Measurements from ENCODE around the gene CAPN5. TPM values are rescaled to one million over a fixed set of nuclear protein-coding genes. Genes with fewer than 3 reads are reported as not detected.

Gene CAPN5
- polyA plus RNA-seq, 3 donors = 0.28 to 0.83 (median 0.62) TPM

- no peak overlapping the region for H3K9ac ChIP-seq (ENCODE audit: insufficient read depth, low read length, poor library complexity, severe bottlenecking)
- no peak overlapping the region for H3K4me2 ChIP-seq (replicated peaks; ENCODE audit: extremely low read depth, low read length, poor library complexity, severe bottlenecking)
- DNase-seq = no peak
- H2AFZ ChIP-seq (ENCODE audit: insufficient read depth, low read depth, low read length, poor library complexity, severe bottlenecking) = no peak overlapping the region
- H3K4me1 ChIP-seq (ENCODE audit: control insufficient read depth in 1 of 2, insufficient read depth in 2 of 2, low read length in 2 of 2) = no peaks in the 10 kb centered on the region
- no peak for TF ChIP-seq CTCF (IDR thresholded peaks at IDR 0.05)
- H3K4me1 Mint-ChIP-seq = no peaks in the 10 kb centered on the region
- peaks cover 25 to 33% of the 10 kb centered on the region in 2 donors for H3K9me3 ChIP-seq (replicated peaks in 1 of 2; ENCODE audit: control insufficient read depth in 1 of 2, insufficient read depth in 1 of 2, low read length in 2 of 2)
- H3K4me3 ChIP-seq (replicated peaks in 1 of 3; ENCODE audit: low read depth in 2 of 3, low read length in 3 of 3) = no peak overlapping the region
- 84% methylated on average over 5 of the region's 9 CpGs for WGBS (ENCODE audit: insufficient coverage)
- H3K27me3 ChIP-seq (ENCODE audit: control insufficient read depth in 2 of 2, insufficient read depth in 2 of 2, low read length in 2 of 2) = no peaks in the 10 kb centered on the region
- peaks cover 18 to 43% (median 34%) of the 10 kb centered on the region in 7 donors for H3K9me3 Mint-ChIP-seq
- peaks cover 7 to 10% (median 9%) of the 10 kb centered on the region in 3 donors for H3K27me3 Mint-ChIP-seq (ENCODE audit: low read depth in 3 of 3)
- H3K27ac Mint-ChIP-seq = no peak overlapping the region
- no peaks in the 10 kb centered on the region for H3K36me3 ChIP-seq (replicated peaks in 1 of 2; ENCODE audit: control insufficient read depth in 1 of 2, insufficient read depth in 2 of 2, low read length in 2 of 2)
- no peaks in the 10 kb centered on the region for H4K20me1 ChIP-seq (ENCODE audit: insufficient read depth, low read length)
- H3K79me2 ChIP-seq (ENCODE audit: insufficient read depth, low read length) = no peaks in the 10 kb centered on the region
- H3K27ac ChIP-seq (ENCODE audit: low read depth in 1 of 2, low read length in 2 of 2) = no peak overlapping the region
- intact Hi-C loops (cut with micrococcal nuclease) = no loop called here
- no peaks in the 10 kb centered on the region for H3K36me3 Mint-ChIP-seq
- H3K4me3 Mint-ChIP-seq = no peak overlapping the region
Observed at GRCh38 chr11:77057938-77058474, 8.8 kb upstream of the CAPN5 start.

GRCh38 chr11:77058900-77059299 lies 7.9 kb upstream of the CAPN5 start:
- Histone ChIP-seq H3K4me1 (ENCODE audit: control insufficient read depth in 1 of 2, insufficient read depth in 2 of 2, low read length in 2 of 2) (no peaks in the 10 kb centered on the region), H3K36me3 (replicated peaks in 1 of 2; ENCODE audit: control insufficient read depth in 1 of 2, insufficient read depth in 2 of 2, low read length in 2 of 2) (no peaks in the 10 kb centered on the region), H2AFZ (ENCODE audit: insufficient read depth, low read depth, low read length, poor library complexity, severe bottlenecking) (no peak overlapping the region), H3K27me3 (ENCODE audit: control insufficient read depth in 2 of 2, insufficient read depth in 2 of 2, low read length in 2 of 2) (no peaks in the 10 kb centered on the region), H4K20me1 (ENCODE audit: insufficient read depth, low read length) (no peaks in the 10 kb centered on the region), H3K4me2 (replicated peaks; ENCODE audit: extremely low read depth, low read length, poor library complexity, severe bottlenecking) (no peak overlapping the region), H3K27ac (ENCODE audit: low read depth in 1 of 2, low read length in 2 of 2) (no peak overlapping the region), H3K79me2 (ENCODE audit: insufficient read depth, low read length) (no peaks in the 10 kb centered on the region), H3K9me3 (replicated peaks in 1 of 2; ENCODE audit: control insufficient read depth in 1 of 2, insufficient read depth in 1 of 2, low read length in 2 of 2) (peaks cover 25 to 33% of the 10 kb centered on the region in 2 donors), H3K9ac (ENCODE audit: insufficient read depth, low read length, poor library complexity, severe bottlenecking) (no peak overlapping the region), H3K4me3 (replicated peaks in 1 of 3; ENCODE audit: low read depth in 2 of 3, low read length in 3 of 3) (no peak overlapping the region)
- intact Hi-C loops (cut with micrococcal nuclease) = no loop called here
- Mint-ChIP-seq H3K4me3 (no peak overlapping the region), H3K36me3 (no peaks in the 10 kb centered on the region), H3K27me3 (ENCODE audit: low read depth in 3 of 3) (peaks cover 8 to 11% (median 9%) of the 10 kb centered on the region in 3 donors), H3K4me1 (no peaks in the 10 kb centered on the region), H3K27ac (peak overlapping the region in 1 of 7 donors; percentile 16), H3K9me3 (peaks cover 18 to 43% (median 34%) of the 10 kb centered on the region in 7 donors)
- no peak for TF ChIP-seq CTCF (IDR thresholded peaks at IDR 0.05)
- no peak for DNase-seq
- 100% methylated on average over 2 of the region's 2 CpGs for WGBS (ENCODE audit: insufficient coverage)
